Urothelium cell line (cell line): ENCODE data around the gene TSPAN4.

Experiments used
- DNase-seq: peaks from one replicate; pipeline ENCODE4 v3.0.0; 2011; ENCODE audit warnings: low spot score, mixed read lengths
- FAIRE-seq: peaks from 2 replicates; lab custom pipeline; 2011; peaks lifted over from hg19 to GRCh38; lab: Jason Lieb, UNC

The TSPAN4 gene

DNA sequence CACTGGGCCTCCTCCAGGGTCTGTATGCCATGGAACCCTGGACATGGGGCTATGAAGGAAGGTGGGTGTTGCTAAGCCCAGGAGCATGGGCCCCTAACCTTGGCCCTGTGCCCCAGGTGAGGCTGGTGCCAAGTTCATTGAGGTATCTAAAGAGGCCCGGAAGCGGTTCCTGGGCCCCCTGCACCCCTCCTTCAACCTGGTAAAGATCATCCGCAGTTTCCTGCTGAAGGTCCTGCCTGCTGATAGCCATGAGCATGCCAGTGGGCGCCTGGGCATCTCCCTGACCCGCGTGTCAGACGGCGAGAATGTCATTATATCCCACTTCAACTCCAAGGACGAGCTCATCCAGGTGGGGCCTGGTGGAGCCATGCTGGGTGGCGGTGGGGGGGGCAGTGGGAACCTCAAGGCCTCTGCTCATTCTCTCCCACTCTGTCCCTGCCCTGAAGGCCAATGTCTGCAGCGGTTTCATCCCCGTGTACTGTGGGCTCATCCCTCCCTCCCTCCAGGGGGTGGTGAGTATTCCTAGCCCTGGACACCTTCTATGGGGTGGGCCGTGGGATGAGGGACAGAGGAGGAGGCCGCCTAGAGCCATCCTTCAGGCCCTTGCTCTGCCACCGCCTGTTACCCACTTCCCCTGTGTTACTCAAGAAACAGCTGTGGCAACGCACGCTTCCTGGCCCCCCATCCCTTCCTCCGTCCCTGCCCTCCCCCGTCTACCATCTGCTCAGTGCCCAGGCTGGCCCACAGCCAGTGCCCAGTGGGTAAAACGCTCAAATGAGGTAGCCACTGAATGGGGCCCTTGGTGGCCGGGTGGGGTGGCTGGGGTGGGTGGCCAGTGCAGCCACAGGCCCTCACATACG lies 20.9 kb upstream of the TSPAN4 start:
- FAIRE-seq: no peak
- DNase-seq: no peak

DNA sequence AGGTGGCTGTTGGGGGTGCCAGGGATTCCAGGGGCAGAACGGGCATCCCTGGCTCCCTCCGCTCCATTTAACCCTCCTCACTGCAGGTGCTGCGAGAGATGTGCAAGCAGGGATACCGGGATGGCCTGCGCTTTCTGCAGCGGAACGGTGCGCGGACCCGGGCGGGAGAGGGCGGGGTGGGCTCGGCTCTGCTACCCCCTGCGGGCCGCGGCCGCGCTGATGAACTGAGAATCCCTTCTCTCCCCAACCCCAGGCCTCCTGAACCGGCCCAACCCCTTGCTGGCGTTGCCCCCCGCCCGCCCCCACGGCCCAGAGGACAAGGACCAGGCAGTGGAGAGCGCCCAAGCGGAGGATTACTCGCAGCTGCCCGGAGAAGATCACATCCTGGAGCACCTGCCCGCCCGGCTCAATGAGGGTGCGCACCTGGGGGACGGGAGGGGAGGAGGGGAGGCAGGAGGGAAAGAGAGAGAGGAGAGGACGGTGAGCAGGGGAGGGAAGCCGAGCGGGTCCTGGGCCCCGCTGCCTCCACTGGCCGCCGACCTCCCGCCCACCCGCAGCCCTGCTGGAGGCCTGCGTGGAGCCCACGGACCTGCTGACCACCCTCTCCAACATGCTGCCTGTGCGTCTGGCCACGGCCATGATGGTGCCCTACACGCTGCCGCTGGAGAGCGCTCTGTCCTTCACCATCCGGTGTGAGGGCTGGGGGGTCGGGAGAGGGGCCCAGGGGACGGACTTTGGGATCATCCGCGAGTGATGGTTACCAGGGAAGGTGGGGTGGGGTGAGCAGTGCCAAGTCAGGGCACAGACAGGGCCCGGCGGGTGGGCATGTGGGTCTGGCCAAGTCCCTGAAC lies 19.0 kb upstream of the TSPAN4 start:
- no peak for FAIRE-seq
- DNase-seq: no peak

DNA sequence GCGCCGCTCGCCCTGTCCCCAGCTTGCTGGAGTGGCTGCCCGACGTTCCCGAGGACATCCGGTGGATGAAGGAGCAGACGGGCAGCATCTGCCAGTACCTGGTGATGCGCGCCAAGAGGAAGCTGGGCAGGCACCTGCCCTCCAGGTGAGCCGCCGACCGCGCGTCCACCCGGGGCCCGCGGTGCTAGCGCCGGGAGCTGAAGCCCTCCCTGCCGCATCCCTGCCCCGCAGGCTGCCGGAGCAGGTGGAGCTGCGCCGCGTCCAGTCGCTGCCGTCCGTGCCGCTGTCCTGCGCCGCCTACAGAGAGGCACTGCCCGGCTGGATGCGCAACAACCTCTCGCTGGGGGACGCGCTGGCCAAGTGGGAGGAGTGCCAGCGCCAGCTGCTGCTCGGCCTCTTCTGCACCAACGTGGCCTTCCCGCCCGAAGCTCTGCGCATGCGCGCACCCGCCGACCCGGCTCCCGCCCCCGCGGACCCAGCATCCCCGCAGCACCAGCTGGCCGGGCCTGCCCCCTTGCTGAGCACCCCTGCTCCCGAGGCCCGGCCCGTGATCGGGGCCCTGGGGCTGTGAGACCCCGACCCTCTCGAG lies 18.3 kb upstream of the TSPAN4 start:
- no peak for DNase-seq
- FAIRE-seq: no peak

DNA sequence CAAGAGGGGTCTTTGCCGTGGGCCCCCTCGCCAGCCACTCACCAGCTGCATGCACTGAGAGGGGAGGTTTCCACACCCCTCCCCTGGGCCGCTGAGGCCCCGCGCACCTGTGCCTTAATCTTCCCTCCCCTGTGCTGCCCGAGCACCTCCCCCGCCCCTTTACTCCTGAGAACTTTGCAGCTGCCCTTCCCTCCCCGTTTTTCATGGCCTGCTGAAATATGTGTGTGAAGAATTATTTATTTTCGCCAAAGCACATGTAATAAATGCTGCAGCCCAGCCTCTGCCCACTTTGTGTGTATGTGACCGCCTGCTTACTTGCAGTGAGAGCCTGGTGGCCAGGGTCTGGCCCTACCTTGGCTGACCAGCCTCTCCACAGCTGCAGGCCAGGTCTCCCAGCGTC lies 17.7 kb upstream of the TSPAN4 start:
- DNase-seq: no peak
- FAIRE-seq: no peak

GRCh38 chr11:825366-826226 lies 17.1 kb upstream of the TSPAN4 start:
- FAIRE-seq: no peak
- no peak for DNase-seq

GRCh38 chr11:826227-826621 lies 16.4 kb upstream of the TSPAN4 start:
- DNase-seq (no peak), FAIRE-seq (no peak)

- DNase-seq: no peak
- FAIRE-seq: no peak
Measured at GRCh38 chr11:826836-827145, 15.9 kb upstream of the TSPAN4 start.

DNA sequence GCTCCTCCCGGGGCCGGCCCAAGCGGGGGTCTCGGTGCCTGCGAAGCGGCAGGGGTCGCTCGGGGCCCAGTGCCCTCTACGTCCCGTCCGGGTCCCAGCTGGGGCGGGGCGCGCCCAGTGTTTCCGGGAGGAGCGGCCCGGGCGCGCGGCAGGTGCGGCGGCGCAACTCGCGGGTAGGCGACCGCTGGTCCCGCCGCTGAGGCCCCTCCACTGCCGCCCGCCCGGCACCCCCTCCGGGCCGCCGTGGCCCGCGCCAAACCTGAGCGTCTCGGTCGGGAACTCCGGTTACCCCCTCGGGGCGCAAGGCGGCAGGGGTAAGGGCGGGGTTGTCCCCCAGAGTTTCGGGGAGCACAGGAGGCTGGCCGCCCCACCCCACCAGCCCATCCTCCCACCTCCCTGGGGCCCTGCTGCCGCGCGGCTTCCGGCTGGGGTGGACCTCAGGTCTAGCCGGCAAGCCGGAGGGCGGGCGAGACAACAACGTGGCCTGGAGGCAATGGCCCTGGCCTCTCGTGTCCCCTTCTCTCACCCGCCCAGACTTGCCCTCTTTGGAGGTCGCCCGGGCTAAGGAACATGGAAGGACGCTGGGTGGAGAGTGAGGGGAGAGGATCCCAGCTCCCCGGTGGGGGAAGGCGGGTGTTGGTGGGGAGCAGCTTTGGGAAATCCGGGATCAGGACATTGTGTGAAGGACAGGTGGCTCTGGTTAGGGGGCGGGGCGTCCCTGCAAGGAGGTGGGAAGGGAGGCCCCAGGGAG lies 15.3 kb upstream of the TSPAN4 start:
- no peak for DNase-seq
- no peak for FAIRE-seq

DNA sequence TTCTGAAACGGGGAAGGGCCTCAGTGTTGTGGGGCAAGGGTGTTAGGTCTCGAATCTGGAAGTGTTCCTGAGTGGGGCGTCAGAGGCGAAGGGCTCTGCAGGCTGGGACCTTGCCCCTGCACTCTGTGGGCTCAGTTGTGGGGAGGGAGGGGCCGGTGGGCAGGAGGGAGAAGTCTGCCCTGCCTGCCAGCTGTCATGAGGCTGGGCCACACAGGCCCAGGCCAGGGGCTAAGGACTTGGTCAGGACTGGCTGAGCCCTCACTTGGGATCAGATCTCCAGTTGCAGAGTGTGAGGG lies 14.8 kb upstream of the TSPAN4 start, which contains the start of gene CRACR2B:
Gene CRACR2B, plus strand, starts transcription at position 23 of the 296 bp plus-strand sequence. CDS start 689 bp downstream, outside the sequence.
- DNase-seq (no peak), FAIRE-seq (no peak)

GRCh38 chr11:828506-829175 lies 14.0 kb upstream of the TSPAN4 start:
- FAIRE-seq: no peak

DNA sequence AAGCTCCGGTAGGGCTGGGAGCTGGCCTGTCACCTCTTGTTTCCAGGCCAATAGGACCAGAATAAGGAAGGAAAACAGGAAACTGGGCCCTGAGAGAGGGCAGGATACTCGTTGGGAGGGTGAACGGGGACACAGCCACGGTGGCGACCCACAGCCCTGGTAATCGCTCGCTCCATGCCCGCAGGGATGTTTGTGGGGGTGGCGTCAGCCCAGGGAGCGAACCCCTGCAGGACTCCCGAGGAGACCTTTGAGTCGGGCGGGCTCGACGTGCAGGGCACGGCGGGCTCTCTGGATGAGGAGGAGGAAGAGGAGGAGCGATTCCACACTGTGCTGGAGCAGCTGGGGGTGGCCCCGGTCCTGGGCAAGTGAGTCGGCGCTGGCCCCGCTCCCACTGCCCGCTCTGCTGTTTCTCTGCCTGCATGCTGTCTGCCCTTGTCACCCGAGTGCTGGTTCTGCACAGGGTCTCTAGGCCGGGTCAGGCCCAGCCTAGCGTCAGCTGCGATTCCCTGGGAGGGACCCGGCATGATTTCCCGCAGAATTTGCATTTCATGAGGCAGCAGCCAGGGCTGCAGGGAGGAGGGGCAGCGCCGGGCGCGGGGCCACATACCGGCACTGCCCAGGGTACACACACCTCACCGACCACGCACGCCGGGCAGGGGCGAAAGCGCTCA lies 13.3 kb upstream of the TSPAN4 start:
- FAIRE-seq: no peak
- no peak for DNase-seq

More at GRCh38 chr11:828506-829175, 14.0 kb upstream of the TSPAN4 start:
- DNase-seq: no peak

GRCh38 chr11:829847-830294 lies 12.8 kb upstream of the TSPAN4 start:
- FAIRE-seq: no peak
- no peak for DNase-seq

DNA sequence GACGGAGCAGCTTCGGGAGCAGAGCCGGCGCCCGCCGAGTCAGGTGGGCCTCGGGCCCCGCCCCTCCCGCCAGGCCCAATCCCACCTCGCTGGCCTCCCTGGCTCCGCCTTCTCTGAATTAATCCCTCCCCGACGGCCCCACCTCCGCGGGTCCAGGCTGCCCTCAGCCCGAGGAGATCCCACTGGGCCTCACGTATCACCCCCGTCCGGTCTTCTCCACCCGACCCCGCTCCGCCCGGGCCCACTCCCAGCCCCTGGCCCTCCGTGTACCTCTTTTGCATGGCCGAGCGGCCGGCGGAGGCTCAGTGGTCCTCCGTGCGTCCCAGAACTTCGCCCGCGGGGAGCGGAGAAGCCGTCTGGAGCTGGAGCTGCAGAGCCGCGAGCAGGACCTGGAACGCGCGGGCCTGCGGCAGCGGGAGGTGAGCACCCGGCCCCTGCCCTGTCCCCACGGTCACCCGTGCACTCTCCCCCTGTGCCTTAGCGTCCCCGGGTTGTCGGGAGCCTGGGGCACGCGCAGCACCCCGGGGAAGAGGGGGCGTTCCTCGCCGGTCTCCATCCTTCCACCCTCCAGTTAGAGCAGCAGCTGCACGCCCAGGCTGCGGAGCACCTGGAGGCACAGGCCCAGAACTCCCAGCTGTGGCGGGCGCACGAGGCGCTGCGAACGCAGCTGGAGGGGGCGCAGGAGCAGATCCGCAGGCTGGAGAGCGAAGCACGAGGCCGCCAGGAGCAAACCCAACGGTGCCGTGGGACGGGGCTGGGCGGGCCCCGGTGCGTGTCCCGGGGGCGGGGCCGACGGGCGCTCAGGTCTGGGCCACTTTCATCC lies 12.1 kb upstream of the TSPAN4 start:
- FAIRE-seq: no peak
- no peak for DNase-seq

- no peak for DNase-seq
- FAIRE-seq: no peak
Measured at GRCh38 chr11:831118-831864, 11.4 kb upstream of the TSPAN4 start.

- FAIRE-seq: no peak
- DNase-seq: no peak
Measured at GRCh38 chr11:831961-832528, 10.6 kb upstream of the TSPAN4 start.

- no peak for FAIRE-seq
- DNase-seq: peak; percentile 74
Measured at GRCh38 chr11:832529-833113, 10.0 kb upstream of the TSPAN4 start, which contains the start of gene CD151. Gene CD151, plus strand, starts transcription at chr11:832952. Its CDS starts 3,118 bp downstream, at chr11:836070.
